22Rv1 (cell line): ENCODE results near the gene DEGS2.

ENCODE experiments used
- ZFX ChIP-seq: fragments of 450-650 bp; IDR thresholded peaks from 2 replicates; pipeline ENCODE4 v1.6.1; 2017; ENCODE audit warnings: antibody characterized with exemption, borderline replicate concordance
- TF ChIP-seq, protein P1 (sequence below): fragments of 450-650 bp; IDR thresholded peaks from 2 replicates; pipeline ENCODE4 v1.5.1; 2017; ENCODE audit warnings: mild to moderate bottlenecking

DNA sequence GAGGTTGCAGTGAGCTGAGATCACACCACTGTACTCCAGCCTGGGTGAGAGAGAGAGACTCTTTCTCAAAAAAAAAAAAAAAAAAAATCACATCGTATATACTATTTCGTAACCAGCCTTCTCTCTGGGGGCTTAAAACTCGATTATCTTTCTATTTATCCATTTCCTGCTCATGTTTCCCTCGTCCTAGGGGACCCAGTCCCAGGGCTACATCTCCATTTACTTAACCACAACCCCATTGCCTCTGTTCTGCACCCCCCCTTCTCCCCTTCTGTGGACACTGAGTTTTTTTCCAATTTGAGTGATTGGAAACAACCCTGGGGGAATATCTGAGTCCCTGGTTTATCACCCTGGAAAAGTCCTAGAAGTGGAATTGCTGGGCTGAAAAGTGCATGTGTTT, 43.3 kb upstream of the DEGS2 start:
- TF ChIP-seq, protein P1, sequence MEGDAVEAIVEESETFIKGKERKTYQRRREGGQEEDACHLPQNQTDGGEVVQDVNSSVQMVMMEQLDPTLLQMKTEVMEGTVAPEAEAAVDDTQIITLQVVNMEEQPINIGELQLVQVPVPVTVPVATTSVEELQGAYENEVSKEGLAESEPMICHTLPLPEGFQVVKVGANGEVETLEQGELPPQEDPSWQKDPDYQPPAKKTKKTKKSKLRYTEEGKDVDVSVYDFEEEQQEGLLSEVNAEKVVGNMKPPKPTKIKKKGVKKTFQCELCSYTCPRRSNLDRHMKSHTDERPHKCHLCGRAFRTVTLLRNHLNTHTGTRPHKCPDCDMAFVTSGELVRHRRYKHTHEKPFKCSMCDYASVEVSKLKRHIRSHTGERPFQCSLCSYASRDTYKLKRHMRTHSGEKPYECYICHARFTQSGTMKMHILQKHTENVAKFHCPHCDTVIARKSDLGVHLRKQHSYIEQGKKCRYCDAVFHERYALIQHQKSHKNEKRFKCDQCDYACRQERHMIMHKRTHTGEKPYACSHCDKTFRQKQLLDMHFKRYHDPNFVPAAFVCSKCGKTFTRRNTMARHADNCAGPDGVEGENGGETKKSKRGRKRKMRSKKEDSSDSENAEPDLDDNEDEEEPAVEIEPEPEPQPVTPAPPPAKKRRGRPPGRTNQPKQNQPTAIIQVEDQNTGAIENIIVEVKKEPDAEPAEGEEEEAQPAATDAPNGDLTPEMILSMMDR = no peak
- no peak for TF ChIP-seq ZFX
